A204.1 (cell line): ENCODE data around the gene MAN1B1.

Experiments used
- FAIRE-seq: peaks from 2 replicates; lab custom pipeline; 2012; peaks lifted over from hg19 to GRCh38; lab: Jason Lieb, UNC

The MAN1B1 gene

DNA sequence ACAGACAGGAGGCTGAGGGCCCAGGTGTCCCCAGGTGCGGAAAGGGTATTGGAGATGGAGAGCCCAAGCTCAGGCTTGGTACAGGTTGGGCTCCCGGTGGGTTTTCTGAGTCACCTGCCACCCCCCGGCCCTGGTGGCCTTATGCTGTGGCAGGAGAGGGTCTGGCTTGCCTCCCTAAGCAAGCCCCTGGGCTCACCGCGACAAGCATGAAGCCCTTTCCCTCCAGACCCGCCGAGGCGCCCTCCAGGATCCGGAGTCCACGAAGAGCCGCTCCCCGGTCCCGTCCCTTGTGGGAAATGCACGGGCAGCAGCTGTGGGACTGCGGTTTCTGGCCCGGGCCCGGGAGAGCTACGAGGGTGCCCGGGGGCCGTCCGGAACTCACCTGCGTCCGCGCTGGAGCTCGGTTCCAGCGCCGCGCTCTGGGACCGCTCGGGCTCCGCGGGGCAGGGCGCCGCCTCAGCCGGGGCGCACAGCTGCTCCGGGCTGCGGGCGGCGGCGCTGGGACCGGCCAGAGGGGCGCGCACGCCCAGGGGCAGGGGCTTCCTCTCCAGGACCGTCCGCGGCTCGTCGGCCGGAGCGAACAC, 17.2 kb upstream of the MAN1B1 start:
- FAIRE-seq = no peak

DNA sequence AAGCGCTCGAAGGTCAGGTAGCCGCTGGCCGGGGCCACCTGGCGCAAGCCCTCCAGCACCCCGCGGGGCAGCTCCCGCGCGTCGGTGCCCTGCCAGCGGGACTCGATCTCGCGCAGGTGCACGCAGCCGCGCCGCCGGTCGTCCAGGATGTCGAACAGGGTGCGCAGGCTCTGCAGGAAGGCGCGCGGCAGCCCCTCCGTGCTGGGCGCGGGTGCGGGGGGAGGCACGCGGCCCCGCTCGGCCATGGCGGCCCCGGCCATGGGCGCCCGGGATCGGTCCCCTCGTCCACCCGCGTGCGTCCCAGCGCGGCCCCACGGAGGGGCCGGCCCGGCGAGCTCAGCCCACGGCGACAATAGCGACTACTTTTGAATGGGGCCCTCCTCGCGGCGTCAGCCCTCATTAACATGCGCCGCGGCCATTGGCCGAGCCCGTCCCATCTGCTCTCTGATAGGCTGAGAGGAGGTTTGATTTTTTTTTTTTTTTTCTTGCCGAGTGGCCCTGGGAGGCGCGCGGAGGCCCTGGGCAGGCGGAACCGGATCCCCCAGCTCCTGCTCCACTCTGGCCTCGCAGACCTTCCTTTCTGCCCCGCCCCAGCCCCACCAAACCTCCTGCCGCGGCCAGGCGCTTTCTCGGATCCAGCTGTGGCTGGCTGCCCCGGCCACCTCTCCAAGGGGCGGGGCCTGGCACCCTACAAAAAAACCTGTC, 16.4 kb upstream of the MAN1B1 start, which contains the start of gene SAPCD2:
TSS of gene SAPCD2 (minus strand) at position 357 of the 705 bp plus-strand sequence. CDS start at position 260, 97 bp downstream.
- FAIRE-seq = peak; percentile 86

DNA sequence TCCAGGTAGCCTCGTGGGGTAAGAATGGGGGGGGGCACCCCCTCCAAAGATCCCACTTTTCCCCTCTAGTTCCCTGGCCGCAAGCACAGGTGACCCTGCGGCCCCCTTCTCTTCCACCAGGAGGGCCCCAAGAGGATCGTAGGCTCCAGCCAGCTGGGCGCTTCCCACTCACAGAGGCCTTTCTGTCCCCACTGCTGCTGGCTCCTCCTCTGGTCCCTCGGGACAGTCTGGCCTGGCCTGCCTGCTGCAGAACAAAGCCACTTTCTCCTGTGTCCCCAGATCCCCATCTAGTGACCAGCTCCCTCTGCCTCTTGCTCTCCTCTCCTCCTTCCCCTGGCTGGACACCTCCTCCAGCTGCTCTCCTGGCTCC, 15.9 kb upstream of the MAN1B1 start:
- FAIRE-seq = no peak

DNA sequence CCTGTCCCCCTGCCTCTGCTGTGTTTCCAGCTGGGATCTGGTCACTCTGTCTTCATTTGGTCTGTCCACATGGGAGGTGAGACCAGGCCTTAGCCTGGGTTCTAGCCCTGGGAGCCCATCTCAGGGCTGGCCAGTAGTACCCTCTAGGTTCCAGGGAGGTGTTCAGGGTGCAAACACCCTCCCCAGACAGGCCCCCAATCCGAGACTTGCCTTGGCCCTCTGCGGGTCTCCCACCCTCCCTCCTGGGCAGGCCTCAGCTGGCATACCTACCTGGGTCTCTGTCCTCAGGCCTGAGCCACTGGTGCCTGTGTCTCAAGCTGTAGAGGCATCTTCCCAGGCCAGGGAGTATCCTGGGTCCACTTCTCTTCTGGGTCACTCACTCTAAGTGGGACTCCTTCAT, 15.5 kb upstream of the MAN1B1 start:
- no peak for FAIRE-seq

DNA sequence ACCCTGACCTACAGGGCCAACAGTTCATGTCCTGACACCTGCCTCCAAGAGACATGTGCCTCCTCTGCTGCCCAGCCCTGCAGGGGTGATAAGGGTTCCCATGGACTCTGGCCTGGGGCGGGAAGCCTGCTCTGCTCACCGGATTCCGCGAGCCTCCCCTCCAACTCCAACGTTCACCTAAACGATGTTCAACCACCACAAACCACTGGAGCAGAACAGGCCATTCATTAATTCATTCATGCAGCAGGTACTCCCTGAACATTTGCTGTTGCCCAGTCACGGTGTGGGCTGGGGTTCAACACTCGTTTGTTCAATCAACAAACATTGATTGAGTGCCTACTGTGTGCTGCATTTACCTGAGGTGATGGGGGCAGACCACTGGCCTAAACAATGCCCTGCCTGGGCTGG, 12.8 kb upstream of the MAN1B1 start:
- FAIRE-seq = no peak

DNA sequence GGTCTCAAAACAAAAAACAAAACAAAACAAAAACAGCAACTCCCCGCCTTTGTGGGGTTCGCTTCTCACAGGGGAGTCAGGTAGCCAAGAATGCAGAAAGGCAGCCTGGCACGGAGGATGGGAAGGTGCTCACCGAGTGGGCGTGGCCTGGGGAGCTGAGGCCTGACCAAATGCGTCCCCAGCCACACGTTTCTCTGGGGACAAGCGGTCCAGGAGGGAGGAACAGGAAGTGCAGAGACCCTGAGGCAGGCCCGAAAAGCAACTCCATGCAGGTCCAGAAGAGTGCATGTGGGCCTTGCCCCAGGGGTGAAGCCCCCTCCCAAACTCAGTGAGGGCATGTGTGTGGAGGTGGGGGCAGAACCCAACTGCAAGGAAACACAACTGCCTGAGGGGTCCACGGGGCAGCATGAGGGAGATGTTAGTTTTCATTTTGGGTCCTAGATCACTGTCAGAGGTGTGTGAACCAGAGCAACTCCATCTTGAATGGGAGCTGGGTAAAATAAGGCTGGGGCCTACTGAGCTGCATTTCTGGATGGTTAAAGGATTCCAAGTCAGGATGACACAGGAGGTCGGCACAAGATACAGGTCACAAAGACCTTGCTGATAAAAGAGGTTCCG, 12.0 kb upstream of the MAN1B1 start:
- FAIRE-seq = no peak

DNA sequence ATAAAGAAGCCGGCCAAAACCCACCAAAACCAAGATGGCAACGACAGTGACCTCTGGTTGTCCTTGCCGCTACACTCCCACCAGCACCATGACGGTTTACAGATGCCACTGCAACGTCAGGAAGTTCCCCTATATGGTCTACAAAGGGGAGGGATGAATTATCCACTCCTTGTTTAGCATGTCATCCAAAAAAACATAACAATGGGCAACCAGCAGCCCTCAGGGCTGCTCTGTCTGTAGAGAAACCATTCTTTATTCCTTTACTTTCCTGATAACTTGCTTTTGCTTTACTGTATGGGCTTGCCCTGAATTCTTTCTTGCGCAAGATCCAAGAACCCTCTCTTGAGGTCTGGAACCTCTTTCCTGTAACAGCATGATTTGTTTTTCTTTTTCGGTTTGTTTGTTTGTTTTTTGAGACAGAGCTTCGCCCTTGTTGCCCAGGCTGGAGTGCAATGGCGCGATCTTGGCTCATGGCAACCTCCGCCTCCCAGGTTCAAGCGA, 11.5 kb upstream of the MAN1B1 start:
- FAIRE-seq = no peak

DNA sequence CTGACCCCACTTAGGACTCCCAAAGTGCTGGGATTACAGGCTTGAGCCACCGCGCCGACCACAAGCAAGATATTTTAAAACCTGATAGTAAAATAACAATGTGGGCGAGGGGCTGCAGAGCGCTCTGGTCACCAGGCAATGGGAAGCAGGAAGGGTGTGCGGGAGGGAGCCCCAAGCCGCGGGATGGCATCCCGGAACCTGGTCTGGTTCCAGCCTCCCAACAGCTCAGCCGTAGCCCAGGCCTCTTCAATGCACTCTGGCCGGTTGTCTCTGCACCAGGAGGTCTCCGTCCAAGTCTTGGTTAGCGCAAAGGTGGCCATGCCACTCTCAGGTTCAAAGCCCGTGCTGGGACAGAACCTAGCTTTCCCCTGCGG, 10.2 kb upstream of the MAN1B1 start:
- no peak for FAIRE-seq

DNA sequence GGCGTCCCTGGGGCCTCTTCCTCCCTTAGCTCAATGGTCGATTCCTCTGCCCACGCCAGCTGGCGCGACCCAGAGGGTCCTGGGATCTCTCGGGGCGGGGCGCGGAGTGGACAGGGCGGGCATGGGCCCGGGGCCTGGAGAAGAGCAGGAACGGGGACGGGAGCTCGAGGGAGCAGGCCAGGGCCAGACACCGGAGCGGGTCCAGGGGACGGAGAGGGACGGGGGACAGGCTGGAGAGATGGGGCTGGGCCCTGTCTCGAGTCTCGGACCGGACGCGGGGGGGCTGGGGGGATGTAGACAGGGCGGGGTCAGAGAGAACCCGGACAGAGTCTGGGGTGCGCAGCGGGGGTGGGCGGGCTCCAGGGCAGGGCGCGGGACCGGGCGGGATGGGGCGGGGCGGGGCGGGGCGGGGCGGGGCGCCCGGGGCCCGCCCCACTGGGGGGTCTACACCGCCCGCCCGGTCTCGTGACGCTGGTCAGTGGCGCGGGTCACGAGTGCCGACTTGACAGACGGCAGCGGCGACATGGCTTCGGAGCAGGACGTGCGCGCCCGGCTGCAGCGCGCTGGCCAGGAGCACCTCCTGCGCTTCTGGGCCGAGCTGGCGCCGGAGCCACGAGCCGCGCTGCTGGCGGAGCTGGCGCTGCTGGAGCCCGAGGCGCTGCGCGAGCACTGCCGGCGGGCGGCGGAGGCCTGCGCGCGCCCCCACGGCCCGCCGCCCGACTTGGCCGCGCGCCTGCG, 9.6 kb upstream of the MAN1B1 start, which contains the start of gene UAP1L1:
TSS of gene UAP1L1 (plus strand) at position 508 of the 738 bp plus-strand sequence. CDS start at position 524, 16 bp downstream.
- FAIRE-seq = no peak

DNA sequence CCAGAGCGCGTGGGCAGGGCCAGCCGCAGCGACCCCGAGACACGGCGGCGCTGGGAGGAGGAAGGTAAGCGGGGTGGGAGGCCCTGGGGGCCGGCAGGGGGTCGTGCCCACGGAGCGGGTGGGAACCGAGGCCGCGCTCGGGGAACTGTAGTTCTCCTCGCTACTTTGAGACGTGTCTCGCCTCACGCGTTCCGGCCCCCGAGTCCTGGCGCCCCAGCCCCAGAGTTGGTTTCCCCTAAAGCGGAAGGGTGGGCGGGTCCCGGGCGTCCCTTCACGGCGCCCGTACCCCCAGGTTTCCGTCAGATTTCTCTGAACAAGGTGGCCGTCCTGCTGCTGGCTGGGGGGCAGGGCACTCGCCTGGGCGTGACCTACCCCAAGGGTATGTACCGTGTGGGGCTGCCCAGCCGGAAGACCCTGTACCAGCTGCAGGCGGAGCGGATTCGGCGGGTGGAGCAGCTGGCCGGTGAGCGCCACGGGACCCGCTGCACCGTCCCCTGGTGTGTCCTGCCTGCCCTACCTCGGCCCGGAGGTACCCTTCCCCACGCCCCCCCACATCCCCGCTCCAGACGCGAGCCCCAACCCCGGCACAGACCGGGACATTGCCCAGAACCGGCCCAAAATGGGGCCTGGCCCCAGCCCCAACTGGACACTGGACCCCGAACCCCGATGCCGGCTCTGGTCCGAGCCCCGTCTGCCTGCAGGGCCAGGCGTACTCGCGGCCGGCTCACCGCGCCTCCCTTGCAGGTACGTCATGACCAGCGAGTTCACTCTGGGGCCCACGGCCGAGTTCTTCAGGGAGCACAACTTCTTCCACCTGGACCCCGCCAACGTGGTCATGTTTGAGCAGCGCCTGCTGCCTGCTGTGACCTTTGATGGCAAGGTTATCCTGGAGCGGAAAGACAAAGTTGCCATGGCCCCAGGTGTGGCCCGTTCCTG, 8.8 kb upstream of the MAN1B1 start:
- FAIRE-seq = no peak

DNA sequence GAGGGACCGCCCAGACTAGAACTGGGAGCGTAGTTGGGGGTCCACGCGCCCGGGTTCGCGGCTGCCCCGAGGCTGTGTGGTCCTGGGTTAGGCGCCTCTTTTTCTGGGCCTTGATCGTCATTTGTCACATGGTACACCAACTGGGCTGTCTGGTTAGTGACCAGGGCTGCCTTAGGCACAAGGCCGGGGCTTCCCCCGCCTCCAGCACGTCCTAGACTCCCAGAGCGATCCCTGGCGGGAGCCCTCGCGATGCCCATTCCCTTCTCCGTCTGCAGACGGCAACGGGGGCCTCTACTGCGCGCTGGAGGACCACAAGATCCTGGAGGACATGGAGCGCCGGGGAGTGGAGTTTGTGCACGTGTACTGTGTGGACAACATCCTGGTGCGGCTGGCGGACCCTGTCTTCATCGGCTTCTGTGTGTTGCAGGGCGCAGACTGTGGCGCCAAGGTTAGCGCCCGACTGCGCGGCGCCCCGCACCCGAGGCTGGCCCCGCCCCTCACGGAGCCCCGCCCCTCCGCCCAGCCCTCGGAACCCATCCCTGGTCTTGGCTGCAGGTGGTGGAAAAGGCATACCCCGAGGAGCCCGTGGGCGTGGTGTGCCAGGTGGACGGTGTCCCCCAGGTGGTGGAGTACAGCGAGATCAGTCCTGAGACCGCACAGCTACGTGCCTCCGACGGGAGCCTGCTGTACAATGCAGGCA, 7.9 kb upstream of the MAN1B1 start:
- FAIRE-seq = no peak

DNA sequence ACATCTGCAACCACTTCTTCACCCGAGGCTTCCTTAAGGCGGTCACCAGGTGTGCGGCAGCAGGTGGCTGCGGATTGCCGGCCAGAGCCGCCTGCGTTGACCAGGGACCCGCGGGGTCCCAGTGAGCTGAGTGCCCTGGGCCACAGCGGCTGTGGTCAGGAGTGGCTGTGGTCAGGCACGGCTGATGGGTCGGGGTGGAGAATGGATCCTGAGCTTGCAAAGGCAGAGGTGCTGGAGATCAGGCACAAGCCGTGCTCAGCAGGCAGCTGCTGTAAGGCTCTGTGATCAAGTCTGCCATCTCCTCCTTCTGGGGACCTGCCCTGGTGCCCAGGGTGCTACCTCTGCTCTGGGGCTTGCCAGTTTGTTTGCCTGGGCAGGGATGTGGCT, 7.4 kb upstream of the MAN1B1 start:
- FAIRE-seq = no peak

DNA sequence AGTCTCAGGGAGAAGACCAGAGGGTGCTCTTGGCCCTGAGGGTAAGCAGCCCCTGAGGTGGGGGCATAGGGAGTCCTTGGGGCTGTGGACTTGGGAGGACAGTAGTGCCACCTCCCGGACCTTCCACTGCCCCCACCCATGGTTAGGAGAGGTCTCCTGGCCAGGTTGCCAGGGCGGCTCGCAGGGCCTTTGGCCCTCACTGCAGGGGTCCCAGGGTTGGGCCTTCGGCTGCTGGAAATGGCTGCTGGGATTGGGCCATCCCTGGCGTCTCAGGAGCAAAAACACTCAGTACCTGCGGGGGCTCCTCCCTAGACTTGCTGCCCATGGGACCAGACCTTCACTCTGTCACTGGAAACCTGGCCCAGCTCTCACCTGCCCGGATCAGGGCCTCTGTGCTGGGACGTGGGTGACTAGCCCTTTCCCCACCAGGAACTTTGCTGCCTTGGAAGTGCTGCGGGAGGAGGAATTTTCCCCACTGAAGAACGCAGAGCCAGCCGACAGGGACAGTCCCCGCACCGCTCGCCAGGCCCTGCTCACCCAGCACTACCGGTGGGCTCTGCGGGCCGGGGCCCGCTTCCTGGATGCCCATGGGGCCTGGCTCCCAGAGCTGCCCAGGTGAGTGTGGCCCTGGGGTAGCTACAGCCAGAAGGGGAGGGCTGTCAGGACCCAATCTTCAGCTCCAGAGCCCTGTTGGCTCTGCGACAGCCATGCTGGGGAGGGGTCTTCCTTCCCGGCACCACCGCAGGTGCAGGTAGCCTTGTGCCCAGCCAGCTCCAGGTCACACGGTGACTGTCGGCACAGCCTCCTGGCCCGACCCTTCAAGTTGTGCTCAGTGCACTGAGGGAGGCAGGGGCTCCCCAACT, 6.3 kb upstream of the MAN1B1 start:
- no peak for FAIRE-seq

DNA sequence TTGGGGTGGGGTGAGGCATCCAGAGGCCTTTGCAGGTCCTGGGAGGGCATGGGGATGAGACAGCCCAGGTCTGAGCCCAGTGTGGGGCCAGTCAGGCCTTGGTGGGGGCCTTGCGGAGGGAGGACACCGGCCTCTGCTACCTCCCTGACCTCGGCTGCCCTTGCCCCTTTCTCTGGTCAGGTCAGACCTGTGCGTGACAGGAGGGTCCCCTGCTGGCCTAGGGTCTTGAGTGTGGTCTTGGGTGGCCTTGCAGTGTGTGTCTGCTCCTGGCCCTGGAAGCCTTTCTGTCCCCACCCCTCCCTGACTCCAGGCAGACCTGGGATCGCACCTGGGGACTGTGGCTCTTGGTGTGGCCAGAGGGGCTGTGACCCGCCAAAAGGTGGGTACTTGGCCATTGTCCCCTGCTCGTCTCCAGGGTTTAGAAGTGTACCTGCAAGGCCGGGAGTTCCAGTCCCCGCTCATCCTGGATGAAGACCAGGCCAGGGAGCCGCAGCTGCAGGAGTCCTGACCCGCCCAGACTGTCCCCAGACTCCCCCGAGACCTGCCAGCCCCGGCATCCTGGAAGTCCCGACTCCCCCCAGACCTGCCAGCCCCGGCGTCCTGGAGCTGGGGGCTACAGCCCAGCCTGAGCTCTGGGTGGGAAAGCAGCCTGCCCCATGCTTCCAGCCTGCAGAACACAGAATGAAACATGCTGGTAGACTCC, 4.4 kb upstream of the MAN1B1 start:
- FAIRE-seq = no peak

DNA sequence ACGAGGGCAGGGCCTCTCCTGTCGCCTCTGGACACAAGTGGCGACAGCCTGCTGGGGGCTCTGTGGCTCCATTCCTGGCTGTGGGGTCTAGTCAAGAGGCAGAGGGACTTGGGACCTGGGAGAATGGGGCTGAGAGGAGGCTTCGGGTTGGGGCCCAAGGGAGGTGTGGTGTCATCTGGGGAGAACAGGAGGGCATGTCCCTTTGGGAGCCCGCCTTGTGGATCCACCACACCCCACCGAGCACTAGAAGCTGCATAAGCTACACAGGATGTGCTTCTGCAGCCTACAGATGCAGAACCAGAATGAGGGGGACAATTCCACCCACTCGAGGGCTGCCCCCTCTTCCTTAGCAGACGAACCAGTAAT, 3.9 kb upstream of the MAN1B1 start:
- no peak for FAIRE-seq

DNA sequence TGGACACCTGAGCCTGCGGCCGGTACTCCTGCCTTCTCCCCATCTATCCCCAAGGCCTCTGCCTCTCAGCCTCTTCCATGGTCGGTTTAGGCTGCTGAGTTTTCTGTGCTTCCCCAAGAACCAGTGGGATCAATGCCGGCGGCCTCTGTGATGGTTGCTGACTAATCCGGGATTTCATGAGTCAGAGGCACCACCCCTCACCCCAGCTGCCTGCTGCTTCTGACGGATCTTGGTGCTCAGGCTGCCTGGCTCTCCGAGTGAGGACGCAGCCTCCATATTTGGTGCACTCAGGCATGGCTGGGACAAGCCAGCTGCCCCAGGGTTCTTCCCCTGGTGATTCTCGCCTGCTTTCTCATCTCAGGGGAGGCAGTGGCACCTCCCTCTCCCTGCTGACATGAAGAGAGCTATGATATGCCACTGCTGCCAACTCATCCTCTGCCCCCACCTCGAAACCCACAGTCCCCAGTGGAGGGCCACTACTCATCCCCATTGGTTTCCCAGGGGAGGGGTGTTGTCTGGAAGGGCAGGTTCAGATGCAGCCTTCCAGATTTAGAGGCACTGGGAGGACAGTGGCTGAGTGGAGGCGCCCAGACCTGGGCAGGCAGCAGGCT, 3.3 kb upstream of the MAN1B1 start:
- no peak for FAIRE-seq

DNA sequence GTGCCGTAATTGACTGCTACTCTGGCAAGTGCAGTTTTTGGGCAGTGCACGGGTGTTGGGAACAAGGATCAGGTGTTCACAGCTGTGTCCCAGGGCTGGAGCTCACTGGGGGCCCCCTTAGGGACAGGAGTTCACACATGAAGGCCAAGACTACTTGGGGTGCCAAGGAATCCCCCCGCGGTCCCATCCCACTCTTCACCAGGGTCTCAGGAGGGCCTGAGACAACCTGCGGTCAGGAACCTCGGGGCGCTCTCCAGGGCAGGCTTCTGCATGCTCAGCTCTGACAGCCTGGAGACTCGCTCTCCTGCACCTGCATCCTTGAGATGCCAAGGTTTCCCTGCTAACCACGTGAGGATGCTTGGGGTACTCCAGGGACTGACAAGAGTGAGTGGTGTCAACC, 2.3 kb upstream of the MAN1B1 start:
- FAIRE-seq = no peak

DNA sequence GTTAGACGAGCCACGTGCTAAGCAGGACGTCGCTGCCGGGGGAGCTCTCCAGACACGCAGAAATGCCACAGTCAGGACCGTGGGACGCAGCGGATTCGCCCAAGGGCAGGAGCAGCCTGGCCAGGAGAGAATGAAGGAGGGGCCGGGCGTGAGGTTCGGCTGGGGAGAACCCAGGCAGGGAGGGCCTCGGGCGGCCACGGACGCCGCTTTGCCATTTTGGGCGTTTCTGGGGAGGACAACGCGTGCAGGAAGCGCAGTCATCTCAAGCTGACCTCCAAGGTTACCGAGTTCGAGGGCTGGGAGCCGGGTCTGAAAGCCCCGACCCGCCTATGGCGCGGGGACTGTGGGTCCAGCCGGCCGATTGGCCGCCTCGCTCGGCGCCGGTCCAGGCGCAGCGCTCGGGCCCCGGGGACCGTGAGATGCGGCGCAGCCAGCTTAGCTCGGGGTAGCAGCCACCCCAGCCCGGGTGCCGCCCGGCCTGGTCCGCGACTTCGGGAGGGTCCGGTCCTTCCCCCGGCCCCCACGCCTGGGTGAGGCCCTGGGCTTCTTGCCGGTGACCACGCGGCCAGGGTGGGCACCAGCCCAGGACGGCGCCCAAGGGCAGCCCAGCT, 760 bp upstream of the MAN1B1 start:
- no peak for FAIRE-seq
